Measurements from ENCODE around the gene POU2F2.
A peak's percentile ranks its signal among the peaks of the same experiment; 100 is the strongest.

The POU2F2 gene

DNA sequence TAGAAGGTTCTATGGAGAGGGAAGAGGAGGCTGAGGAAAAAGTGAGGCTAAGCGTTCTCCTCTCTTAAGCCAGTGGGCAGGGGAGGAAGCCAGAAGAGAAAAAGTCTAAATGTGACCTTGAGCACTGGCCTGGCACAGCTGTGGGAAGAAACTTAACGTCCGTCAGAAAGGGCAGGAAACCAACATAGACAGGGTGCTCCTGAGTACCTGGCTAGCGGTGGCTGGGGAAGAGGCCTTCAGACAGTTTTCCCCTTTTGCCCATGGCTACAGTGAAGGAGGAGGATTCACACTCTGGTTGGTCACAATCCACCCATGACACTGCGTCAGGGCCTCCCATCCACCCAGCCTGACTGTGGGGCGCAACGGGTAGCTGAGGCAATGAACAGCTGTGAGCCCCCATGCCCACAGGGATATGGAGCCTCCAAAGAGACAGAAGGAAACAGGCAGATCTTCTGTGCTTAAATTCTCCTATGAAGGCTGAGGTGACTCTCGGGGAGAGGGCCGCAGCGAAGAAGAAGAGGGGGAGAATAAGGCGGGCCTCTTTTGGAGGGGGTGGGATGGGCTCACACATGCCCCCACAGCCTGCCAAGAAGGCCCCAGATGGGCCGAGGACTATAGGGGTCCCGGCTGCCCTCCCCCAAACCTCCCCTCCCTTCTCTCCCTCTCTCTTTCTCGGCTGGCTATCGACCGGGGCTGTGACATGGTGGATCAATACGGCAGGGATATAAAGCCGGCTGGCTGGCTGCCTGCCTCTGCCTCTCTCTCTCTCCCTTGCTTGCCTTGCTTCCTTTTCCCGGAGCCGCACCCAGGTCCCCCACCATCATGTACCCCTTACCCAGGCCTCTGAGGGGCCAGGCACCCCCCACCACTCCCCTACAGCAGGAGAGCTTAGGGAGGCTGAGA, 19.8 kb upstream of the POU2F2 start:
- H3K4me1 Mint-ChIP-seq (ENCODE audit: low read depth in 2 of 2), result peaks cover 25 to 26% of the 10 kb centered on the region in 2 donors
- ATAC-seq (replicated peaks), result no peak
- no peak overlapping the region for H3K4me3 Mint-ChIP-seq
- H3K36me3 Mint-ChIP-seq (ENCODE audit: insufficient read depth), result no peaks in the 10 kb centered on the region
- H3K9me3 Mint-ChIP-seq, result no peaks in the 10 kb centered on the region
- H3K27ac Mint-ChIP-seq, result no peak overlapping the region
- no peaks in the 10 kb centered on the region for H3K27me3 Mint-ChIP-seq
- DNase-seq, result no peak

DNA sequence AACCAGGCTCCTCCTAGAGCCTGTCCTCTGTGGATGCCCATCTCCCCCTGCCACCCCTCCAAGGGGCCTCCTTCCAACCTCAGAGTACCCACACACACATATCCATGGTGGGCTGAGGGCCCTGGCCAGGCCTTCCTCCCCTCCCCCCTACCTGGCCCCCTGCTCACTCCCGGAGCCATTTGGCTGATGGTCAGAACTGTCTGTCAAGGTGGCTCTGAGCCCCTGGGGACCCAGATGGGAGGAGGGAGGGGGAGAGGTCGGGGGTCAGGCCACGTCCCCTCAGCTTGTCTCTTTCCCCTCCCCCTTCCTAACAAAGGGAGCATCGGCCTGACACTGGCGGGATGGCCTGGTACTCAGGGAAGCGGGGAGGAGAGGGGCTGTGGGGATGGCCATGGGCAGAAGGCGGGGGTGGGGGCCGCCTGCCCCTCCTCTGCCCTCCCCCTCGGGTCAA, 18.7 kb upstream of the POU2F2 start:
- Mint-ChIP-seq H3K4me1 (ENCODE audit: low read depth in 2 of 2) (peaks cover 26 to 27% of the 10 kb centered on the region in 2 donors), H3K9me3 (no peaks in the 10 kb centered on the region), H3K27me3 (no peaks in the 10 kb centered on the region), H3K27ac (no peak overlapping the region), H3K4me3 (no peak overlapping the region), H3K36me3 (ENCODE audit: insufficient read depth) (no peaks in the 10 kb centered on the region)
- no peak for DNase-seq
- no peak for ATAC-seq (replicated peaks)

DNA sequence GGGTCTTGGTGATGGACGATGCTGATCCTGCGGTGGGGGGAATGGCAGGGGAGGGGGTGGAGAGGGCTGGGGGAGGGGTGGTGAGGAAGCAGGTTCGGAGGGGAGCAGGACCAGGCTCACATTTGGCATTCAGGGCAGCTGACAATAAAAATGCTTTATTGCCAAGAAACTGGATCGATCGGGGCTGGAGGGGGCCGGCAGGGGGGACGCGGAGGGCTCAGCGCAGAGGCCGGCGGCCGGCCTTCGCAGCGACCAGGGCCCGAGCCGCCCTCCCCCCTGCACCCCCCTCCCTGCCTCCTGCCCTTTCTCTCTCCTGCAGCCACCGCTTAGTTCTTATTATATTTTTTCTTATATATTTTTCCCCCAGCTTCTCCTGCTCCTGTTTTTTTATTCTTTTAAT, 18.1 kb upstream of the POU2F2 start:
- no peak overlapping the region for H3K4me3 Mint-ChIP-seq
- no peaks in the 10 kb centered on the region for H3K36me3 Mint-ChIP-seq (ENCODE audit: insufficient read depth)
- peaks cover 23 to 24% of the 10 kb centered on the region in 2 donors for H3K4me1 Mint-ChIP-seq (ENCODE audit: low read depth in 2 of 2)
- H3K9me3 Mint-ChIP-seq, result no peaks in the 10 kb centered on the region
- no peak for ATAC-seq (replicated peaks)
- no peaks in the 10 kb centered on the region for H3K27me3 Mint-ChIP-seq
- no peak overlapping the region for H3K27ac Mint-ChIP-seq
- no peak for DNase-seq

DNA sequence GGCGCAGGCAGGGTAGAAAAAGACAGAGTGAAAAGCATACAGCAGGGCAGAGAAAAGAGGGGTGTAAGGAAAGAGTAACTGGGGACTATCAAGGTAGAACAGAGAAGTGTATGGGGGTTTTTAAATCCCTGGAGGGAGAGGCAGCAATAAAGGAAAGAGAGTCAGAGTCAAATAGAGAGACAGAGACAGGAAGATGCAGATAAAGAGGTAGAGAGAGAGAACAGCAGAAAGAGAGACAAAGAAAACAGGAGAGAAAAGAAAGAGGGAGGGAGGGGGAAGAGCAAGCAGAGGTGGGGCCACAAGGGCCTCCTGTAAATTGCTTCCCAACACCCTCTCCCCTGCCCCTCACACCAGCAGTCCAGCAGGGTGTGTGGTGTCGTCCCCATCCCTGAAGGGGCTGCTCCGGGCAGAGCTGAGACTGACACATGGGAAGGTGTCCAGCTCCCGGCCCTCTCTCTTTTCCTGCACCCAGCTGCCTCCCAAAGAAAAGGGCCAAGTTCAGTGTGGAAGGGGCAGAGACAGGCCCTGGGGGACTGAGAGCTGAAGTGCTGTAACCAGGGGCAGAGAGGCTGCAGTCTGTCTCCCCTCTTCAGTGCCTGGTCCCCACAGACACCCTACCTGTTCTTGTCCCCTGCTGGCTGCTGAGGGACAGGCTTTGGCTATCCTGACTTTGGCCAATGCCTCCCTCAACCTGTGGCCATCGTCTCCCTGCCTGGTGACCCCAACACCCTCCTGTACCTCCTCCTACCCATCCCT, 17.4 kb upstream of the POU2F2 start:
- Mint-ChIP-seq H3K27me3 (no peaks in the 10 kb centered on the region), H3K4me1 (ENCODE audit: low read depth in 2 of 2) (peaks cover 17 to 19% of the 10 kb centered on the region in 2 donors), H3K27ac (peak overlapping the region in 1 of 2 donors; percentile 9), H3K4me3 (peak overlapping the region in 1 of 2 donors; percentile 4), H3K36me3 (ENCODE audit: insufficient read depth) (peaks cover 3% of the 10 kb centered on the region), H3K9me3 (no peaks in the 10 kb centered on the region)
- DNase-seq (no peak), ATAC-seq (replicated peaks) (no peak)

DNA sequence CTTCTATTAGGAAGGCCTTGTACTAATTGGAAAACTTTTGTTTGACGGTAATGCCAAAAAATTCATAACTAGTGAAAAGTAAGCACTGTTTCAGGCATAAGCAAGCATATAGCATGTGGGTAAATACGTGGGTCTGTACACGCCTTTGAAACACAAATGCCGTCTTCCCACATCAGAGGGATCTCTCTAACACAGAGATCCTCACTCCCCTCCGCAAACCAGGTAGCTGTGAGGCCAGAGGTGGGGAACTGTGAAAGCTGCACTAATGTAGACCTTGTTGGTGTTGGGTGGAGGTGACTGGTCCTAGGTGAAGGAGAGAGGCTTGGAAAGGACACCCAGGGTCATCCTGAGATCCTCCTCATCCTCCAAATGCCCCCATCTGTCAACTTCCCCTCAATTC, 16.0 kb upstream of the POU2F2 start:
- peaks cover 7 to 11% of the 10 kb centered on the region in 2 donors for H3K4me1 Mint-ChIP-seq (ENCODE audit: low read depth in 2 of 2)
- peaks cover 3% of the 10 kb centered on the region for H3K36me3 Mint-ChIP-seq (ENCODE audit: insufficient read depth)
- DNase-seq (no peak), ATAC-seq (replicated peaks) (peak; percentile 61)
- H3K27ac Mint-ChIP-seq, result peak overlapping the region in 1 of 2 donors; percentile 45
- no peaks in the 10 kb centered on the region for H3K9me3 Mint-ChIP-seq
- no peak overlapping the region for H3K4me3 Mint-ChIP-seq
- H3K27me3 Mint-ChIP-seq, result no peaks in the 10 kb centered on the region

DNA sequence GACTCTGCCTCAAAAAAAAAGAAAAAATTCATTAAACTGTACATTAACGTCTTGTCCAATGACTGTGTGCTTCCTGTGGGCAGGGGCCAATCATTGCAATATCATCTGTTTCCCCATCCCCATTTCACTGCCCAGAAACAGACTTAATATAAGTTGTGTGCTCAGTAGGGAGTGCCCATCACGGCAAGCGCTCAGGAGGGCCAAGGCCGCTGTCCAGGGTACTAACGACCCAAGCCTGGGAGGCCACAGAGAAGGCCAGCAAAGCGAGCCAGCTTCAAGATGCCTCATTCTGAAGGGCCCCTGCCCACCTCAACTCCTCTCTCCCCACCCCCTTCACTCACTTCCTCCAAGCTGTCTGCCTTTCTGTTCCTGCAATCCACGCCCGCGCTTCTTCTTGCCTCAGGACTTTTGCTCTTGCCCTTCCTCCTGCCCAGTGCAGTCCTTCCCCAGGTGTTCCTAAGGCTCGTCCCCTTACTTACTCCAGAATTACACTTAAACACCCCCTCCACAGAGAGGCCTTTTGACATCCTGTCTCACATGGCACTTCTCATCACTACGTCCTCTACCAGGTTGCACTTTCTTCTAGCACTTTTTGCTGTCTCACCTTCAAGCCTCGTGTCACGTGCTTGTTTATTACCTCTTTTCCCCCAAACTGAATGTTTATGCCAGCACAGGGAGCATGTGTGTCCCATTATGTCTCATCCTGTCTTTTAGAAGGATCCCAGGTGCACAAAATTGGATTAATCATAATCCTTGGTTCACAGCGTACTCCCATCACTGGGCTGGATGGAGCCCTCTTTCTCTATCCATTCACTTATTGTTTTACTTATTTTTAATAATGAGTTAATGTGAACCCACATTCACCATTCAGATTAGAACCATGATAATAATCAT, 11.3 kb upstream of the POU2F2 start:
- Mint-ChIP-seq H3K4me3 (no peak overlapping the region), H3K9me3 (no peaks in the 10 kb centered on the region), H3K27ac (no peak overlapping the region), H3K27me3 (no peaks in the 10 kb centered on the region), H3K4me1 (ENCODE audit: low read depth in 2 of 2) (peaks cover 4% of the 10 kb centered on the region in 2 donors), H3K36me3 (ENCODE audit: insufficient read depth) (peaks cover 3% of the 10 kb centered on the region)
- ATAC-seq (replicated peaks), result no peak
- DNase-seq, result no peak

DNA sequence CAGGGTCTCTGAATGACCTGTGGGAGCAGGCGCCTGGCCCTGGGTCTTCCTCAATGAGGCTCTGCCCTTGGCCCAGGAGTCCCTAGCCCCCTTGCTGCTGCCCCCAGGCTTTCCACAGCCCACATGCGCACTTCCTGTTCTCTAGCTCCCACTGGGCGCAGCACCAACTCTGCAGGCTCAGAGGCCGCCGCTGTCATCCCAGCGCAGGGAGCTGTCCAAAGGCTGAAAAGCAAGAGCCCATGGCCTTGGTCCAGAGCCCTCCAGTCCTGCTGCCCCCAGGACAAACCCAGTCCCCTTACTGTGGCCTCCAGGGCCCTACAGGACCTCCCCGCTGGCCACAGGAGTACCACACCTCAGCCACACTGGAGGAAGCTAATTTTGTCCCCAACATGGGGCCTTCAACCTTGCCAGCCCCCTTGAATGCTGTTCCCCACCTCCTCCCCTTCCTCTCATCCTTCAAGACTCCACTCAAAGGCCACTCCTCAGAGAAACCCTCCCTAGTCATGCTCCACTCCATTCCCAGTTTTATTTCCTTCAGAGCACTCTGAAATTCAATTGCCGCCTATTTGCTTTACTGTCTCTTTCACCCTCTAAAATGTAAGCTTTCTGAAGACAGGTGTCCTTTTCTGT, 8.0 kb upstream of the POU2F2 start:
- H3K4me3 Mint-ChIP-seq, result no peak overlapping the region
- no peaks in the 10 kb centered on the region for H3K27me3 Mint-ChIP-seq
- no peak overlapping the region for H3K27ac Mint-ChIP-seq
- no peak for DNase-seq
- H3K36me3 Mint-ChIP-seq (ENCODE audit: insufficient read depth), result peaks cover 11% of the 10 kb centered on the region
- H3K9me3 Mint-ChIP-seq, result no peaks in the 10 kb centered on the region
- no peak for ATAC-seq (replicated peaks)
- peaks cover 6 to 8% of the 10 kb centered on the region in 2 donors for H3K4me1 Mint-ChIP-seq (ENCODE audit: low read depth in 2 of 2)

DNA sequence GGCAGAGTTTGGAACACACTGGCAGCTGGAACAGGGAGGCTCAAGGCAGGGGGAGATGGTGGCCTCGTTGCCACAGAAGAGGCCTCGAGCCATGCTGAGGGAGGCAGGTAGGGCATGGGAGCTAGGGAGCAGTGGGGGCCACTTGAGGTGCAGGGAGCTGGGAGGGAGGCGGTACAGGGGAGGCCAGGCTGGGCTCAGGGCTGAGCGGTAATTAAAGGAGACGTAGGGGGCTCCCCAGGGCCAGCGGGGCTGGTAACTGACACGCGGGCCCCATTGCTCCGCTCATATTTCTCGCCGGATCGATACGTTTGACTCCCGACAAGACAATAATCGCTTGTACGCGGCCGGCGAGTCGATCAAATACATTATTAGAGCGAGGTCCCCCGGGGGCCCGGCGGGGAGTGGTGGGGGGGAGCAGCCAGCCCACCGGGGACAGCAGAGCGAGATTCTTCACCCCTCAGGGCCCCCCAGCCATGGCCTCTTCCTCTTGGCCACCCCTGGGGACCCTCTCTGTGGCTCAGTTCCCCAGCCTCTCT, 2.4 kb upstream of the POU2F2 start:
- H3K27me3 Mint-ChIP-seq, result no peaks in the 10 kb centered on the region
- ATAC-seq (replicated peaks), result no peak
- no peaks in the 10 kb centered on the region for H3K9me3 Mint-ChIP-seq
- H3K27ac Mint-ChIP-seq, result peak overlapping the region; percentile 42 to 73
- H3K36me3 Mint-ChIP-seq (ENCODE audit: insufficient read depth), result peaks cover 19% of the 10 kb centered on the region
- no peak for DNase-seq
- no peak overlapping the region for H3K4me3 Mint-ChIP-seq
- peaks cover 47 to 48% of the 10 kb centered on the region in 2 donors for H3K4me1 Mint-ChIP-seq (ENCODE audit: low read depth in 2 of 2)

DNA sequence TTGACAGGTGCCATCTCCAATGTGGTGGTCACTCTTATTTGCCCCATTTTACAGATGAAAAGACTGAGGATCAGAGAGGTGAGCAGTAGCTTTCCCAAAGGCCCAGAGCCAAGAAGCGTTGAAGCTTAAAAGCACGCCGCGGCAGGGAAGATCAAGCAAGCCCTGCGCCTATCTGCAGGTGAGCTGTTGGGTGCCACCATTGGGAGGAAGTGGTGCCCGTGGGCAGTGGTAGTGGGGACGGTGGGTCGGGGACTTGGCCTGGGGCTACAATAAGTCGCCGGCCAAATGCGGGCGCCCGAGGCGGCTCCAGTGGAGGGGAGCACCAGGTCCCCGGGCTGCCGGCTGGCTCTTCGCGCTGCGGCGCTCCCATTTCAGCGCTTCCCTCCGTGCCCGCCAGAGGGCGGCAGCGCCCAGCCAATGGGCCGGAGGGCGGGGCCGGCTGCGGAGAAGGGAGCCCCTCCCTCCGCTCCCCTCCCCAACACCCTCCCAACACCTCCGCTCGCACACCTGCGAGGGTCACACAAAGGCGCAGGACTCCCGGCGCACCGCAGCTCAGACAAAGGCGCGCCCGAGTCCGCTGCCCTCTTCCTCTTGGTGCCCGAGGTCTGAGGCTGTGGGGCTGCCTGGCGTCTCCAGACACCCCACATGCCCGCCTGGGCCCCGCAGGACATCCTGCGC, 744 bp upstream of the POU2F2 start:
- peaks cover 19% of the 10 kb centered on the region for H3K36me3 Mint-ChIP-seq (ENCODE audit: insufficient read depth)
- peaks cover 51 to 58% of the 10 kb centered on the region in 2 donors for H3K4me1 Mint-ChIP-seq (ENCODE audit: low read depth in 2 of 2)
- H3K27me3 Mint-ChIP-seq, result no peaks in the 10 kb centered on the region
- no peaks in the 10 kb centered on the region for H3K9me3 Mint-ChIP-seq
- peak overlapping the region; percentile 80 to 96 for H3K4me3 Mint-ChIP-seq
- DNase-seq (peak; percentile 81 to 88 (median 86)), ATAC-seq (replicated peaks) (peak; percentile 66)
- peak overlapping the region; percentile 81 to 87 for H3K27ac Mint-ChIP-seq

DNA sequence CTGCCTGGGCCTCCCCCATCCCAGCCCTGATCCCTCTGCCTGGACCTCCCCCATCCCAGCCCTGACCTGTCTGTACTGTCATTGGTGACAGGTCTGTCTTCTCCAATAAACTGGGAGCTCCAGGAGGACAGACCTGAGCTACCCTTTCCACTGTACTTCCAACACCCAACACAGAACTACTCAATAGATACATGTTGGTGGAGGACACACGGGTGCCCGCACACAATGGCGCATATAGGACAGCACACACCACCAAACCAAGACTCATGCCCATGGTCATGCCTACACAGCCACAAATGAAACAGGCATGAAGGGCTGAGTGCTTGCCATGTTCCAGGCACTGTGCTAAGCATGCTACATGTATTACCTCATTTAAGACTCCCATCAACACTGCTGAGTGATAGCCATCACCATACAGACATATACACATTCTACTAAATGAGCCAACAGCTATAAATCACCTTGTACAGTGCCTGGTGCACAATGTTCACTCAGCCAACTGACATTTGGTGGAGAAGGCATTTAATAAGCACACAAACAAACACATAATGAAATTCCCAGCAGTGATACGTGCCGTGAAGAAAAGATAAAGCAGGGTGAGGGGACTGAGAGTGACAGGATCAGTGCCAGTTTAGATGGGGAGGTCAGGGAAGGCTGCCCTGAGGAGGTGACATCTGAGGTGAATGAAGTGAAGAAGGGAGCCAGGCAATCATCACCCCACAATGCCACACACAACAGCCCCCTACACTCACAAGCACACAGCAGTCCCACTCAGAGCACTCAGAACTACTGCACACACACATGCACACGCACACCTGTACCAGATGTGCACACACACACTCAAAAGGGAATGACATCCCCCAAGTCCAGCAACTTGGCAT, 857 bp downstream of the POU2F2 start:
- no peak for DNase-seq
- peak overlapping the region; percentile 80 to 96 for H3K4me3 Mint-ChIP-seq
- no peak for ATAC-seq (replicated peaks)
- peaks cover 57 to 58% of the 10 kb centered on the region in 2 donors for H3K4me1 Mint-ChIP-seq (ENCODE audit: low read depth in 2 of 2)
- peaks cover 17% of the 10 kb centered on the region for H3K36me3 Mint-ChIP-seq (ENCODE audit: insufficient read depth)
- H3K27ac Mint-ChIP-seq, result peak overlapping the region; percentile 81 to 87
- no peaks in the 10 kb centered on the region for H3K9me3 Mint-ChIP-seq
- no peaks in the 10 kb centered on the region for H3K27me3 Mint-ChIP-seq

DNA sequence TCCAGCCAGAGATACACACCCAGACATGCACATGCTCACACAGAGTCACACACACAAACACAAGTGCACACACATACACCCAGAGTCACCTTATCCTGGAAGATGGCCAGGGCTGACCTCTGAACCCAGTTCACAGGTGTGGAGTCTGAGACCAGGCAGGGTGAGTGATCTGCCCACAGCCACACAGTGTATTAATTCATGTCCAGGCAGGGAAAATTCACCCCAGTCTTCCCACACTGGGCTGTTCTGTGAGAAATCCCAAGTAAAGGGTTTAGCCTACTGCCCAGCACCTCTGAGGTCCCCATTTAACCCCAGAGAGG, 2.0 kb downstream of the POU2F2 start:
- DNase-seq (no peak), ATAC-seq (replicated peaks) (no peak)
- Mint-ChIP-seq H3K9me3 (no peaks in the 10 kb centered on the region), H3K4me3 (peak overlapping the region; percentile 80 to 96), H3K36me3 (ENCODE audit: insufficient read depth) (peaks cover 11% of the 10 kb centered on the region), H3K27me3 (no peaks in the 10 kb centered on the region), H3K4me1 (ENCODE audit: low read depth in 2 of 2) (peaks cover 57 to 65% of the 10 kb centered on the region in 2 donors), H3K27ac (peak overlapping the region; percentile 81 to 87)

All from effector memory CD8-positive, alpha-beta T cell (primary cell).